ENCODE data around the gene TBC1D9.
"Not testable (repeated sequence)": the region's sequence is repeated elsewhere in the genome, so short reads cannot be mapped to it uniquely, and the experiment has no call there.

TBC1D9 gene

DNA sequence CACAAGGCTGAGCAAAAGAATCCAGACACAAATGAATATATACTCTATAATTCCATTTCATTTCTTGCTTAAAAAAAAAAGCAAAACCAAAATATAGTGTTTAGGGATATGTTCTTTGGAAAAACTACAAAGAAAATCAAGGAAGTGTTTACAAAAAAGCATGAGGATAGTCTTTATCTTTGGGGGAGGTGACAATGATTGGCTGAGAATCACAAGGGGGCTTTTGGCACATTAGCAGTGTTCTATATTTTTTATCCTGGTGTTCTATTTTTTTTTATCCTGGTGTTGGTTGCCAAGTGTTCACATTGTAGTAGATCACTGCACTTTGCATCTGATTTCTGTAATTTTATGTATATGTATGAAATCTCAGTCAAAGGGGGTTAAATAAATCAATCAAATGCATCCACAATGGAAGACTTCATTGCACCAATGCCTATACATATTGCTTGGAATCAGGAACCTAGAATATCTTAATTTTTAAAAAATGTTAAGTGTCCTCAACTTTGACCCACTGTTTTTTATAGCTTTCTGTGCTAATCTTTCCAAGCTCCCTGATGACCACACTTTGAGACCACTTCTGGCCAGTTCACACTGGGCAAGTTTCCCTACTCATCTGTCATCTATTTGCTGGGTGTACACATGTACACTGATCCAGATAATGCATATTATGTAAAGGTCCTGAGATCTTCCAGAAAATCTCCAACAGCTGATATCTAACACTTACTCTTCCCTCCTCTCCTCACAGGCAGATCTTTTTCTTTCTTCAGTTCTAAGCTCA is 3.7 kb downstream of the TBC1D9 start:
- DNase-seq (ENCODE audit: insufficient read length) (no peak), FAIRE-seq (no peak)
- TF ChIP-seq POLR2AphosphoS5 (IDR thresholded peaks at IDR 0.05; ENCODE audit: low read depth, low read length) = no peak
- no peak for TF ChIP-seq TAF1 (IDR thresholded peaks at IDR 0.05; ENCODE audit: borderline replicate concordance, low read depth, low read length)
- TF ChIP-seq POLR2A (IDR thresholded peaks at IDR 0.05; ENCODE audit: low read depth, low read length) = no peak

- TF ChIP-seq TAF1 (IDR thresholded peaks at IDR 0.05; ENCODE audit: borderline replicate concordance, low read depth, low read length) (no peak), POLR2AphosphoS5 (IDR thresholded peaks at IDR 0.05; ENCODE audit: low read depth, low read length) (no peak), POLR2A (IDR thresholded peaks at IDR 0.05; ENCODE audit: low read depth, low read length) (no peak)
- DNase-seq (ENCODE audit: insufficient read length) (no peak), FAIRE-seq (no peak)
These were observed 5.7 kb downstream of the TBC1D9 start for GRCh38 chr4:140750470-140750869.

GRCh38 chr4:140748171-140748570 is 8.0 kb downstream of the TBC1D9 start:
- TF ChIP-seq TAF1 (IDR thresholded peaks at IDR 0.05; ENCODE audit: borderline replicate concordance, low read depth, low read length) = no peak
- no peak for TF ChIP-seq POLR2A (IDR thresholded peaks at IDR 0.05; ENCODE audit: low read depth, low read length)
- no peak for TF ChIP-seq POLR2AphosphoS5 (IDR thresholded peaks at IDR 0.05; ENCODE audit: low read depth, low read length)
- FAIRE-seq (no peak), DNase-seq (ENCODE audit: insufficient read length) (no peak)

GRCh38 chr4:140746546-140746945 is 9.6 kb downstream of the TBC1D9 start:
- FAIRE-seq; DNase-seq (ENCODE audit: insufficient read length): not testable (repeated sequence)

DNA sequence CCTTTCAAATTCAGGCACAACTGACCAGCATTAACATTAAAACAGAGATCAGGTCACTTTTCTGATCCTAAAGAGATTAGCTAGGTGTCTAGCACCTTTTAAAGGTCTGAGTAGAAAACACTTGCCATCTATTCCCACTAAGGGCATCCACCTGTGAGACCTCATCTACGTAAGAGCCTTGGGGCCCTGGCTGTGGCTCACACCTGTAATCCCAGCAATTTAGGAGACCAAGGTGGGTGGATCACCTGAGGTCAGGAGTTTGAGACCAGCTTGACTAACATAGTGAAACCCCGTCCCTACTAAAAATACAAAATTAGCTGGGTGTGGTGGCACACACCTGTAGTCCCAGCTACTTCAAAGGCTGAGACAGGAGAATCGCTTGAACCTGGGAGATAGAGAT is 11.8 kb downstream of the TBC1D9 start:
- no peak for FAIRE-seq
- DNase-seq (ENCODE audit: insufficient read length) = no peak
- no peak for TF ChIP-seq POLR2AphosphoS5 (IDR thresholded peaks at IDR 0.05; ENCODE audit: low read depth, low read length)
- no peak for TF ChIP-seq TAF1 (IDR thresholded peaks at IDR 0.05; ENCODE audit: borderline replicate concordance, low read depth, low read length)
- TF ChIP-seq POLR2A (IDR thresholded peaks at IDR 0.05; ENCODE audit: low read depth, low read length) = no peak

GRCh38 chr4:140743194-140743931 is 12.8 kb downstream of the TBC1D9 start:
- TF ChIP-seq TAF1 (IDR thresholded peaks at IDR 0.05; ENCODE audit: borderline replicate concordance, low read depth, low read length) (no peak), POLR2A (IDR thresholded peaks at IDR 0.05; ENCODE audit: low read depth, low read length) (no peak), POLR2AphosphoS5 (IDR thresholded peaks at IDR 0.05; ENCODE audit: low read depth, low read length) (no peak)
- DNase-seq (ENCODE audit: insufficient read length) (no peak), FAIRE-seq (no peak)

DNA sequence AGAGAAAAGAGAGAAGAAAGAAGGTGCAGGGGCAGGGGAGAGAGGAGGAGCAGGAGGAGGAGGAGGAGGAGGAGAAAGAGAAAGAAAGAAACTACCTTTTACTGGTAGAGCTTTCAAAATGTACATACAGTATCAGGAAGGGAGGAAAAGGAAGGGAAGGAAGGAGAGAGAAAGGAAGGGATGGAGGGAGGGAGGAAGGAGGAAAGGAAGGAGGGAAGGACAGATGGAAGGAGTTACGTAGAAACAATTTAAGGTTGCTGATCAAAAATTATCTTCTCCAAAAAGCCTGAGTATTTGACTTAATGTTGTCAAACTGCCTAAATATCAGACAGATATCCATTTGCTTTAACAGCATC is 13.4 kb downstream of the TBC1D9 start:
- FAIRE-seq (no peak), DNase-seq (ENCODE audit: insufficient read length) (no peak)
- TF ChIP-seq POLR2AphosphoS5 (IDR thresholded peaks at IDR 0.05; ENCODE audit: low read depth, low read length) (no peak), TAF1 (IDR thresholded peaks at IDR 0.05; ENCODE audit: borderline replicate concordance, low read depth, low read length) (no peak)

DNA sequence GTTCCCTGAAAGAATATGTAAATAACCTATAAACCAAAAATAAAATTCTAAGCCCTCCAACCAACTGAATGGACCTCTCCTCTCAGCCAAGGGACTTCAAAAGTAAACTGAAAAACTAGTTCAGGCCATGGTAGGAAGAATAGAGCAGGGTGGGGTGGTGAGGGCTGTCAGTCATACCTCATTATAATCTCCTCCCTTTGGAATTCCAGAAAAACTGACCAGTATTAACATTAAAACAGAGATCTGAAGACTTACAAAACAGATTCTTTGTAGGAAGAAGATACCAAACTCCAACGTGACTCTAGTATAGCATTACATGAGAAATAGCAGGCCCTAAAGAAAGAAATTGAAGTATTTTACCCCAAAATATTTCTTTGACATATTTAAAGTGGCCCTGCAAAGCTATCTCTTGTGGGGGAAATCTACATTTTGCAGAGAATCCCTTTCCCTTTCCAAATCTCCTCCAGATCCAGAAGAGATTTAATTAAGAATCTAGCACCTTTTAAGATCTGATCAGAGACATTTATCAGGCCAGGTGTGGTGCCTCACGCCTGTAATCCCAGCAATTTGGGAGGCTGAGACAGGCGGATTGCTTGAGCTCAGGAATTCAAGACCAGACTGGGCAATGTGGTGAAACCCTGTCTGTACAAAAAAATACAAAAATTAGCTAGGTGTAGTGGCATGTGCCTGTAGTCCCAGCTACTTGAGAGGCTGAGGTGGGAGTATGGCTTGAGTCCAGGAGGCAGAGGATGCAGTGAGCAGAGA is 15.1 kb downstream of the TBC1D9 start:
- no peak for FAIRE-seq
- TF ChIP-seq TAF1 (IDR thresholded peaks at IDR 0.05; ENCODE audit: borderline replicate concordance, low read depth, low read length) (no peak), POLR2AphosphoS5 (IDR thresholded peaks at IDR 0.05; ENCODE audit: low read depth, low read length) (no peak), POLR2A (IDR thresholded peaks at IDR 0.05; ENCODE audit: low read depth, low read length) (no peak)
- no peak for DNase-seq (ENCODE audit: insufficient read length)

DNA sequence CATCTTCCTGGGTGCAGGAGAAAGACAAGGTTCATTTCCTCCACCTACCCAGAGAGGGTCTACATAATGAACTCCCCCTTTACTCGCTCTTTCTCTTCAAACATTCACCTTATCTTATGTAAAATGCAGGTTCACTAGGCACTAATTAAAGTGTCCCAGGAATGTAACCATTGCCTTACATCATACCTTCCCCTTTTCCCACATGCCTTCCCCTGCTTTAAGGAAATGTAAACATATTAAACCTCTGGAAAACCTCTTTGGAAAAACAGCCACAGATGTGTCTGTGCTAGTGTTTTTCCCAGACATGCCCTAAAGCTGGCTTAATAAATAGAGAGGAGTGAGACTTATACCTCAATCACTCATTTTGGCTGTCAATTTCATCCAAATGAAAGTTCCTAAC is 15.8 kb downstream of the TBC1D9 start:
- DNase-seq (ENCODE audit: insufficient read length) = no peak
- no peak for FAIRE-seq
- TF ChIP-seq TAF1 (IDR thresholded peaks at IDR 0.05; ENCODE audit: borderline replicate concordance, low read depth, low read length) (no peak), POLR2A (IDR thresholded peaks at IDR 0.05; ENCODE audit: low read depth, low read length) (no peak), POLR2AphosphoS5 (IDR thresholded peaks at IDR 0.05; ENCODE audit: low read depth, low read length) (no peak)

DNA sequence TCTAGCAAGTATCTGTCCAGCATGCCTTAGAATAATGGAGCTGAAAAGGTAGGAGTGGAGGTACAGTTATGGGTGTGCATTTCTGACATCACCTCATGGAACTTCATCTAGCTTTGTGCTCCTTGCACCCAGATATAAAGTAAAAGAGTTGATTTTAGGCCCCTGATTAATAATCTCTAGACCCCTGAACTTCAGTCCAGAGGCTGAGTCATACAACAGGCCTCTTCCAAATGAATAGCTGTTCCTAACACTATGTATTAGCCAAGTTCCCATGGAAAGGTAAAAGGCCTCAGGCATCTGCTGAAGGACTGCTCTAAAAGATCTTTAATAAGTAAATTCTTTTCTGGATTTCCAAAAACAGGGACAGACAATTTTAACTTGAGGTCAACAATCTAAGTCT is 16.2 kb downstream of the TBC1D9 start:
- DNase-seq (ENCODE audit: insufficient read length) (no peak), FAIRE-seq (no peak)
- TF ChIP-seq POLR2AphosphoS5 (IDR thresholded peaks at IDR 0.05; ENCODE audit: low read depth, low read length) = no peak

DNA sequence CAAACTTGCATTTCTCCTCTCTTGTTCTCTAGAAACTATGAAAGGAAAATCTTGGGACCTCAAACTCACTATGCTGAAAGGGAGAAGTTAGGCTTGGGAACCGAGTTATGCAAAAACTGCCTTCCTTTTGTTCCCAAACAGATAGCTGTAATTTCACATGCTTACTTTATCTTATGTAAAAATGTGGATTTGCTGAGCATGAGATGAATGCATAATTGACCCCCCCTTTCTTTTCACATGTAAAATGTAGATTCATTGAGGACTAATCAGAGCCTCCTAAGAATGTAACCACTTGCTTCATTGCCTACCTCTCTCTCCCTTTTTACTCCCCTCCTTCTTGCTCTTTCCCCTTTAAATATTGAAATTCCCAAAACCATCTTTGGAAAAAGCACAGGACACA is 18.0 kb downstream of the TBC1D9 start:
- FAIRE-seq (no peak), DNase-seq (ENCODE audit: insufficient read length) (no peak)
- no peak for TF ChIP-seq POLR2AphosphoS5 (IDR thresholded peaks at IDR 0.05; ENCODE audit: low read depth, low read length)
- TF ChIP-seq TAF1 (IDR thresholded peaks at IDR 0.05; ENCODE audit: borderline replicate concordance, low read depth, low read length) = no peak
- no peak for TF ChIP-seq POLR2A (IDR thresholded peaks at IDR 0.05; ENCODE audit: low read depth, low read length)
